ENCODE measurements around the gene MAPK1. TPM values are rescaled to one million over a fixed set of nuclear protein-coding genes. Genes with fewer than 3 reads are reported as not detected.
"Not testable (repeated sequence)": the region's sequence is repeated elsewhere in the genome, so short reads cannot be mapped to it uniquely, and the experiment has no call there.

The MAPK1 gene
- total RNA-seq, 1 experiment from 2014 or later, result 139 TPM

DNA sequence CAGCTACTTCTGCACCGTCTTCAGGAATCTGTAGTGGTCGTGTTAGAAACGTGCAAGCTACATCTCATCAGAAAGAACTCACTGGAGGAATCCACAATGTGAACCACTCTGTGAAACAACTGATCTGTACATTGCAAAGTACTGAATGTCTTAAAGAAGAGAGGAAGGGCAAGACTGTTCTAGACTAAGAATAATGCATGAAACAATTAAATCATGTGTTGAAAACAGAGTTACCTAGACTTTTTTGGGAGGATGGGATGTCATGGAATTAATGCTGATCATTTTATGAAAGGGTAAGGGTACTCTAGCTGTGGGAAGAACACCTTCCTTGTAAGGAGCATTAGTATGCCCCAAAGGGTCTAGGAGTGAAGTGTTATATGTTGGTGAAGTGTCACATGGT, 71.2 kb downstream of the MAPK1 start:
- no TSS peak for BruUV-seq (replicated peaks)
- H3K27ac ChIP-seq (ENCODE audit: low read depth, low read length, poor library complexity, severe bottlenecking), result no peak overlapping the region
- intact Hi-C loops (cut with micrococcal nuclease; ENCODE audit: unreplicated experiment), result no loop called here
- H3K27me3 ChIP-seq (replicated peaks; ENCODE audit: insufficient read depth, low read depth, low read length, poor library complexity), result no peaks in the 10 kb centered on the region
- no peaks in the 10 kb centered on the region for H3K9me3 ChIP-seq (ENCODE audit: low read depth, low read length, poor library complexity, severe bottlenecking)
- POLR2A ChIA-PET (ENCODE audit: low non-redundant PET), result no interaction called here
- no peak overlapping the region for H3K4me3 ChIP-seq (ENCODE audit: low read depth, low read length, poor library complexity, severe bottlenecking)
- DNase-seq (ENCODE audit: low spot score), result no peak
- H3K36me3 ChIP-seq (ENCODE audit: insufficient read depth, low read length, poor library complexity, severe bottlenecking), result peaks cover 37% of the 10 kb centered on the region
- no peak for TF ChIP-seq EZH2 (IDR thresholded peaks at IDR 0.05; ENCODE audit: borderline replicate concordance, low read depth, low read length, poor library complexity, severe bottlenecking)
- TF ChIP-seq, protein P1, sequence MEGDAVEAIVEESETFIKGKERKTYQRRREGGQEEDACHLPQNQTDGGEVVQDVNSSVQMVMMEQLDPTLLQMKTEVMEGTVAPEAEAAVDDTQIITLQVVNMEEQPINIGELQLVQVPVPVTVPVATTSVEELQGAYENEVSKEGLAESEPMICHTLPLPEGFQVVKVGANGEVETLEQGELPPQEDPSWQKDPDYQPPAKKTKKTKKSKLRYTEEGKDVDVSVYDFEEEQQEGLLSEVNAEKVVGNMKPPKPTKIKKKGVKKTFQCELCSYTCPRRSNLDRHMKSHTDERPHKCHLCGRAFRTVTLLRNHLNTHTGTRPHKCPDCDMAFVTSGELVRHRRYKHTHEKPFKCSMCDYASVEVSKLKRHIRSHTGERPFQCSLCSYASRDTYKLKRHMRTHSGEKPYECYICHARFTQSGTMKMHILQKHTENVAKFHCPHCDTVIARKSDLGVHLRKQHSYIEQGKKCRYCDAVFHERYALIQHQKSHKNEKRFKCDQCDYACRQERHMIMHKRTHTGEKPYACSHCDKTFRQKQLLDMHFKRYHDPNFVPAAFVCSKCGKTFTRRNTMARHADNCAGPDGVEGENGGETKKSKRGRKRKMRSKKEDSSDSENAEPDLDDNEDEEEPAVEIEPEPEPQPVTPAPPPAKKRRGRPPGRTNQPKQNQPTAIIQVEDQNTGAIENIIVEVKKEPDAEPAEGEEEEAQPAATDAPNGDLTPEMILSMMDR (conservative IDR thresholded peaks at IDR 0.05; ENCODE audit: low read depth, low read length), result no peak
- CTCF ChIA-PET, result interaction anchor here (0.5 kb wide), 1 partner anchor 23 kb away, joined by 3 read pairs; no protein-coding TSS in a partner anchor
- peaks cover 6% of the 10 kb centered on the region for H3K4me1 ChIP-seq (ENCODE audit: insufficient read depth, low read length, poor library complexity, severe bottlenecking)

DNA sequence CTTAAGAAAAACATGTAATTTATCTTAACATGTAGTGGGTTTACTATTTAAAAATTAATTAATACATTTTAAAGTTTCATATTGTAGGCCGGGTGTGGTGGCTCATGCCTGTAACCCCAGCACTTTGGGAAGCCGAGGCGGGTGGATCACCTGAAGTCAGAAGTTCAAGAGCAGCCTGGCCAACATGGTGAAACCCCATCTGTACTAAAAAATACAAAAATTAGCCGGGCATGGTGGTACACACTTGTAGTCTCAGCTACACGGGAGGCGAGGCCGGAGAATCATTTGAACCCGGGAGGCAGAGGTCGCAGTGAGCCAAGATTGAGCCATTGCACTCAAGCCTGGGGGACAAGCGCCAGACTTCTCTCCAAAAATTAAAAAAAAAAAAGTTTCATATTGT, 73.7 kb downstream of the MAPK1 start:
- H3K27ac ChIP-seq (ENCODE audit: low read depth, low read length, poor library complexity, severe bottlenecking); H3K4me1 ChIP-seq (ENCODE audit: insufficient read depth, low read length, poor library complexity, severe bottlenecking); intact Hi-C loops (cut with micrococcal nuclease; ENCODE audit: unreplicated experiment); H3K27me3 ChIP-seq (replicated peaks; ENCODE audit: insufficient read depth, low read depth, low read length, poor library complexity); H3K4me3 ChIP-seq (ENCODE audit: low read depth, low read length, poor library complexity, severe bottlenecking); CTCF ChIA-PET; DNase-seq (ENCODE audit: low spot score); BruUV-seq (replicated peaks); H3K9me3 ChIP-seq (ENCODE audit: low read depth, low read length, poor library complexity, severe bottlenecking): not testable (repeated sequence)
- H3K36me3 ChIP-seq (ENCODE audit: insufficient read depth, low read length, poor library complexity, severe bottlenecking), result peaks cover 19% of the 10 kb centered on the region
- POLR2A ChIA-PET (ENCODE audit: low non-redundant PET), result interaction anchor here (0.7 kb wide), 1 partner anchor 104 kb away, joined by 12 read pairs; no protein-coding TSS in a partner anchor

DNA sequence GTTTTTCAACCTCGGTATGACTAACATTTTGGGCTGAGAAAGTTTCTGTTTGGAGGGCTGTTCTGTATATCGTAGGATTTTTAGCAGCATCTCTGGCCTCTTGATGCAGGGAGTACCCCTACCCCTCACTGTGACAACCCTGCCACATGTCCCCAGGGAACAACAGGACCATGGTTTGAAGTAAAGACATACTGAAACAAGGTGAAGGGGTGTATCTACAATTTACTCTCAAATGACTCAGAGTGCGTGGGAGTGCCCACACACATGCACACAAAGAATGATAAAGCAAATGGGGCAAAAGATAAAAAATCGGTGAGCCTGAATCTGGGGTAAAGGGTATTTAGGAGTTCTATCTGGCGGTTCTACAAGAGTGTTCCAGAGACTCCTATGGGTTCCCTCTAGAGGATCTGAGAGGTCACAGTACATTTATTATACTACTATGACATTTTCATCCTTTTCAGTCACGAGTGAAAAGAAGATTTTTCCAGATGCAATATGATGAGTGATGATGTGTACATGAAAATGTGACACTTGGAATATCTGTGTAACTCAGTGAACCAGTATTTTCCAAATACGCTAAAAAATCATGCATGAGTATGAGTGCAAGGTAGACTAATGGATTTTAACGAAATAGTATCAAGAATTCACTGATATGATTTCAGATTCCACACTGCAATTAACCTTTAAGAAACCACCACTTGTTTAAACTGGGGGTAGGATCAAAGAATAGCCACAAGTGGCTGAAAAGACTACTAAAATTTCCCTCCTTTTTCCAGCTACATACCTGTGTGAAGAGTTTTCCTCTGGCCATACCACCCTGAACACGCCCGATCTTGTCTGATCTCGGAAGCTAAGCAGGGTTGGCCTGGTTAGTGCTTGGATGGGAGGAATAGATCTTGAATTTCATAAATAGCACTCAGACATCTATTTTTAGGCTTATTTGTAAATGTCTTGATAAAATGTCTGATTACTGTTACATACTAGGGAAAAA, 75.5 kb downstream of the MAPK1 start:
- H3K36me3 ChIP-seq (ENCODE audit: insufficient read depth, low read length, poor library complexity, severe bottlenecking), result peaks cover 17% of the 10 kb centered on the region
- intact Hi-C loops (cut with micrococcal nuclease; ENCODE audit: unreplicated experiment), result no loop called here
- POLR2A ChIA-PET (ENCODE audit: low non-redundant PET), result no interaction called here
- H3K4me3 ChIP-seq (ENCODE audit: low read depth, low read length, poor library complexity, severe bottlenecking), result no peak overlapping the region
- CTCF ChIA-PET, result no interaction called here
- H3K27ac ChIP-seq (ENCODE audit: low read depth, low read length, poor library complexity, severe bottlenecking), result no peak overlapping the region
- TF ChIP-seq EZH2 (IDR thresholded peaks at IDR 0.05; ENCODE audit: borderline replicate concordance, low read depth, low read length, poor library complexity, severe bottlenecking), result no peak
- TF ChIP-seq, protein P1 (conservative IDR thresholded peaks at IDR 0.05; ENCODE audit: low read depth, low read length), result no peak
- no peaks in the 10 kb centered on the region for H3K9me3 ChIP-seq (ENCODE audit: low read depth, low read length, poor library complexity, severe bottlenecking)
- H3K4me1 ChIP-seq (ENCODE audit: insufficient read depth, low read length, poor library complexity, severe bottlenecking), result no peaks in the 10 kb centered on the region
- DNase-seq (ENCODE audit: low spot score), result no peak
- BruUV-seq (replicated peaks), result no TSS peak
- H3K27me3 ChIP-seq (replicated peaks; ENCODE audit: insufficient read depth, low read depth, low read length, poor library complexity), result no peaks in the 10 kb centered on the region

DNA sequence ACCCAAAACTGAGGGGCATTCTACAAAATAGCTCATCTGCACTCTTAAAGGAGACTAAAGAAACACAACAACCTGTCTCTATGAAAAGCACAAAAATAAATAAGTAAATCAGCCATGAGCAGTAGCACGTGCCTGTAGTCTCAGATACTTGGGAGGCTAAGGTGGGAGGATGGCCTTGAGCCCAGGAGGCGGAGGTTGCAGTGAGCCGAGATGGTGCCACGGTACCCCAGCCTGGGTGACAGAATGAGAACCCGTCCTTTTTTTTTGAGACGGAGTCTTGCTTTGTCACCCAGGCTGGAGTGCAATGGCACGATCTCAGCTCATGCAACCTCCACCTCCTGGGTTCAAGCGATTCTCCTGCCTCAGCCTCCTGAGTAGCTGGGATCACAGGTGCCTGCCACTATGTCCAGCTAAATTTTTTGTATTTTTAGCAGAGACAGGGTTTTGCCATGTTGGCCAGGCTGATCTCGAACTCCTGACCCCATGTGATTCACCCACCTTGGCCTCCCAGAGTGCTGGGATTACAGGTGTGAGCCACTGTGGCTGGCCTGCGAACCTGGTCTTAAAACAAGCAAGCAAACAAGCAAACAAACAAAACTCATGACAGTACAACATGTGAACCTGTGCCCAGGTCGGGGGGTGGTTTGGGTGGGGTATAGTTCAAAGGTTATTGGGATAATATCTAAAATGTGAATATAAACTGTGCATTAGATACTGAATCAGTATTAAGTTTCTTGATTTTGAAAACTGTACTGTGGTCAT, 76.4 kb downstream of the MAPK1 start:
- intact Hi-C loops (cut with micrococcal nuclease; ENCODE audit: unreplicated experiment), result not testable (repeated sequence)

More for the DNA sequence above, 76.4 kb downstream of the MAPK1 start:
- POLR2A ChIA-PET (ENCODE audit: low non-redundant PET); CTCF ChIA-PET; BruUV-seq (replicated peaks); H3K9me3 ChIP-seq (ENCODE audit: low read depth, low read length, poor library complexity, severe bottlenecking); H3K4me3 ChIP-seq (ENCODE audit: low read depth, low read length, poor library complexity, severe bottlenecking); H3K4me1 ChIP-seq (ENCODE audit: insufficient read depth, low read length, poor library complexity, severe bottlenecking); H3K27ac ChIP-seq (ENCODE audit: low read depth, low read length, poor library complexity, severe bottlenecking); DNase-seq (ENCODE audit: low spot score); H3K27me3 ChIP-seq (replicated peaks; ENCODE audit: insufficient read depth, low read depth, low read length, poor library complexity): not testable (repeated sequence)
- peaks cover 20% of the 10 kb centered on the region for H3K36me3 ChIP-seq (ENCODE audit: insufficient read depth, low read length, poor library complexity, severe bottlenecking)
